CD4-positive, alpha-beta T cell treated with Interleukin-12 subunit alpha and Interleukin-12 subunit beta, for 1 hour (primary cell): ENCODE data around the gene DELE1.
"Not testable (repeated sequence)": the region's sequence is repeated elsewhere in the genome, so short reads cannot be mapped to it uniquely, and the experiment has no call there.

ENCODE experiments used
- DNase-seq: peaks from one replicate; pipeline ENCODE4 v3.0.0-alpha.2; 2020

DELE1 gene

GRCh38 chr5:141889282-141889871 lies 34.3 kb upstream of the DELE1 start:
- DNase-seq = no peak

- not testable (repeated sequence) for DNase-seq
These were observed 33.2 kb upstream of the DELE1 start for GRCh38 chr5:141890429-141890828.

- no peak for DNase-seq
These were observed 26.2 kb upstream of the DELE1 start for GRCh38 chr5:141897425-141897824.

- DNase-seq = no peak
These were observed 25.1 kb upstream of the DELE1 start for GRCh38 chr5:141898448-141899049.

- no peak for DNase-seq
These were observed 21.5 kb upstream of the DELE1 start for GRCh38 chr5:141902015-141902814.

DNA sequence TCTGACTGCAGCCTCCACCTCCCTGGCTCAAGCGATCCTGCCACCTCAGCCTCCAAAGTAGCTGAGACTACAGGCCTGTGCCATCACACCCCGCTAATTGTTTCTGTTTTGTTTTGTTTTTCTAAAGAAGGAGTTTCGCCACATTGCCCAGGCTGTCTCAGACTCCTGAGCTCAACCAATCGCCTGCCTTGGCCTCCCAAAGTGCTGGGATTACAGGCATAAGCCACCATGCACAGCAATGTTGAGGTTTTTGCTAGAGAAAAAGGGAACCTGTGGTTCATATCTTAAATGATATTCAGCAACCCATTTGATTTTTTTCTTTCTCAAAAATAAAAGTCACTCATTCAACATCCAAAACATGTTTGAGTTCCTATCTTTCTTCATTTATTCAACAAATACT lies 20.4 kb upstream of the DELE1 start:
- no peak for DNase-seq

DNA sequence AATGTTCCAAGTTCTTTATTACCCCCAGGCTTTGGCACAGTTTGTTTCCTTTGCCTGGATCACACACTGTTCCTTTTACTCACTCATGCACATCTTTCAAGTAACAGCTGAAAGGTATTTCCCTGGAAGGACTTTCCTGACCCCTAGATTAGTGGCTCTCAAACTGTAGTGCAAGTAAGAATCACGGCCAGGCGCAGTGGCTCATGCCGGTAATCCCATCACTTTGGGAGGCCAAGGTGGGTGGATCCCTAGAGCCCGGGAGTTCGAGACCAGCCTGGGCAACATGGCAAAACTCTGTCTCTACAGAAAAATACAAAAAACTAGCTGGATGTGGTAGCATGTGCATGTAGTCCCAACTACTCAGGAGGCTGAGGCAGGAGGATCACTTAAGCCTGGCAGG lies 19.1 kb upstream of the DELE1 start:
- DNase-seq = no peak

DNA sequence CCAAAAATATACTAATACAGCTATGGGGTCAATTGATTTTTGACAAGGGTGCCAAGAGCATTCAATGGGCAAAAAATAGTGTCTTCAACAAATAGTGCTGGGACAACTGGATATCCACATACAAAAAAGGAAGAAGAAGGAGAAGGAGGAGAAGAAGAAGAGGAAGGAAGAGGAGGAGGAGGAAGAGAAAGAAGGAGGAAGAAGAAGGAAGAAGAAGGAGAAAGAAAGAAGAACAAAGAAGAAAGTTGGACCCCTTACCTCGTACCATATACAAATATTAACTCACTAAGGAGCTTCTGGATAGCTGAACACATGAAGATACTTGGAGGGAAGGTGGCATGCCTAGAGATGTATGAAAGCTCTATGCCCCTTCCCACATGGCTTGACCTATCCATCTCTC lies 17.2 kb upstream of the DELE1 start:
- DNase-seq = no peak

DNA sequence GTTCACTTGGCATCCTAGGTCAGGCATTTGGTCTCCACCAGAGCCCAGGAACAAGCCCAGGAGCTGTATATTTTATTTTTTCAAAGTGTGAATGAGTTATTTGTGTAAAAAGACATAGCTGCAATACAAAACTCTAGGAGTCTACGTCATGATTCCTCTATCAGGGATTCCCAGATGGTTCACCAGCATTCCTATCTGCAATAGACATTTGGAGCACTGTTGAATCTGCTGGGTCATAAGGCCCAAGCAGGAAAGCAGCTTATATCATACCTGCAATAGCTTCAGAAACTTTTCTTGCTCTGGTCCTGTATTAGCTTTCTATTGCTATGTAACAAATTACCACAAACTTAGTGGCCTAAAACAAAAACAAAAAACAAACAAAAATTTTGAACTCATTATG lies 16.7 kb upstream of the DELE1 start:
- DNase-seq = no peak

GRCh38 chr5:141908796-141909195 lies 14.9 kb upstream of the DELE1 start:
- DNase-seq = no peak

GRCh38 chr5:141909212-141909611 lies 14.5 kb upstream of the DELE1 start:
- no peak for DNase-seq

DNA sequence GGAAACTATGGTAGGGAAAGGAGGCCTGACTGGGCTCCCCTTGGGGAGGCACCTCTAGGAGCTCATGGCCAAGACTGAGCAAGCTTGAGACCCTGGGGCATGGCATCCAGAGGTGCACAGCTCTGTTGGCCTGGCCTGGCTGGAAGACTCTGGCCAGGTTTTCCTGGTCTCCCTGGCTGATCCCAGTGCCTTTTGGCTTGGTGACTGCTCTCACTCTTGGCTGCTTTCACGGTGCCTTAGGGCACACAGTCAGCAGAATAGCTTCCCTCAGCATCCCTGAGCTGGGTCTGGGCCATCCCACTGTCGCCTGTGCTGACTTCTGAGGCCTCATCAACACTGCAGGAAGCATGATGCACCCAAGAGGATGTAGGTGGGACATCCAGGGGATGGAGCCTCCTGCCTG lies 13.4 kb upstream of the DELE1 start:
- DNase-seq = no peak

DNA sequence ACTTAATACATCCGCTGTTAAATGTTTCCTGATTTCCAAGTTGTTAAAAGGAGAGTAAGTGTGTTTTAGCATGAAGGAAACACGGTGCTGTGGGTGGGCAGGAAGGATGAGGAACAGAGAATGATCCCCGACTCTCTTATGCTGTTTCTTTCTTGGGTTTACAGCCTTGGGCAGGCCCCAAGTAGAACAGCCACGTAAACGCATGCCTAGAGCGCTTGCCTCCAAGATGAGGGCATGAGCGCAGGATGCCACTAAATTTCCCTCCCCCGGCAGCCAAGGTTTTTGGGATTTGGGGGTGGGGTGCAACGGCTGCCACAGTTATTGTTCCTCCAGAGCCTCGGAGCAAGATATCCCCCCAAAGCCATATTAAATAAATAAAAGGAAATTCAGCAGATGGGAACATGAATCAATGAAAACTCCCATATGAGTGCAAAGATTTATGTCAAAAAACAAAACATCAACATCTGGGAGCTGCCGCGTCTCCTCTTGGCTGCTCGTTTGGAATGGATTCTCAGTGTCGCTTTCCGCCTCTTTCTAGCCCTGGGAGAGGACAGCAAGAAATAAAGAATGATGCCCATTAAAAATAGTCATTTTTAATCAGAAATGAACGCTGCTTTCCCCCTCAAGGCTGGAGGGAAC lies 10.0 kb upstream of the DELE1 start:
- DNase-seq = no peak

DNA sequence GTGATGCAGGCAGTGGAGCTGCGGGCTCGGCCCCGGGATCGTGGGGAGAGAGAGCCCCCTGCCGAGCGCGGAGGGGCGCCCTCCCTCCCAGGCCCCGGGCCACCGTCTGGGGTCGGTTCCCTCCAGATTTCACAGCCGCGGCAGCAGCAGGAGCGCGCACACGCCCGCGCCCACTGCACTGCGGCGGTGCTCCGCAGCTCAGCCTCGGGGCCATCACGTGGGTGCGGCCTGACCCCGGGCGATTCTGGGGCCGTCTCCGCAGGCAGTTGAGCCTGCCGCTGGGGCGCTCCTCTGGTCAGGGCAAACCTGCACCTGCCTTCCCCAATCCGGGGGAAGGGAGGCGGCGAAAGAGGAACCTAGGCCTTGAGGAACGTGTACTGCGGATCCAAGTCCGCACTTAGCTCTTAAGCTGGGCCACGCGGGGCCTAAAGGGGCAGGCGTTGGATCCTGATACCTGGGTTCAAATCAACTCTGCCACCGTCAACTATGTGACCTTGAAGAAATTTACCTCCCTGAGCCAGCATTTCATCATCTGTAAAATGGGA lies 9.4 kb upstream of the DELE1 start:
- DNase-seq = peak; percentile 6

GRCh38 chr5:141914797-141915196 lies 8.9 kb upstream of the DELE1 start:
- no peak for DNase-seq

DNA sequence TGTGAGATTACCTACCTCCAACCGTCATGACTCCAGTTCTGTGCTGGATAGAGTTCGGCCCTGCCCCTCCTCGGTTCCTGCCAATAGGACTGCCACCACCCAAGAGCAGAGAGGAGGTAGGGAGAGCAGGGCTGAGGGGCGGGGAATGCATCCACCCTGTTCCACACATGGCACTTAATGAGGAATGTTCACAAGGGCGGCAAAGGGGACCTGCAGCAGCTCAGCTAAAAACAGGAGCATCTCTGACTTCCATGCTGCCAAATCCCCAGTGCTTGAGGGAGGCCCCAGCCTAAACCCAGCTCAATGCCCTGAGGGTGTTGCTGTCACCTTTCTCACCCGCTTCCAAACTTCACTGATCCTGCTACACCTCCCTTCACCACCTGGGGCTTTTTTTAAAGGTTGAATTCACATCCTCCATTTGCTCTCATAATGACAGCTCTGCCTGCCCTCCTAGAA lies 7.8 kb upstream of the DELE1 start:
- DNase-seq = no peak

DNA sequence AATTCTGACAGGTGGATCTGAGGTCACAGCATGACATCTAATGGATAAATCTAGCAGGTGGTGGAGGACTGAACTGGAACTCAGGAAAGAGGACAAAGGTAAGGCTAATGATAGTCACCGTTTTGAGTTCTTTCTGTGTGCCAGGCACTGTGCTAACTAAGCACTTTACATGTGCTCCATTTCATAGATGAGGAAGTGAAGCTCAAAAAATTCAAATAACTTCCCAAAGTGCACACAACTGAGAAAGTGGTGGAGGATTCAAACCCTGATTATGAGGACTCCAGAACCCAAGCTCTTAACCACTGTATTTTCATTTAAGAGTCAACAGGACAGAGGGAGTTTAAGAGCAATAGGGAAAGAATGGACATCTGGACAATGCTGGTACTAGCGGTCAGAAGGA lies 7.1 kb upstream of the DELE1 start:
- no peak for DNase-seq

DNA sequence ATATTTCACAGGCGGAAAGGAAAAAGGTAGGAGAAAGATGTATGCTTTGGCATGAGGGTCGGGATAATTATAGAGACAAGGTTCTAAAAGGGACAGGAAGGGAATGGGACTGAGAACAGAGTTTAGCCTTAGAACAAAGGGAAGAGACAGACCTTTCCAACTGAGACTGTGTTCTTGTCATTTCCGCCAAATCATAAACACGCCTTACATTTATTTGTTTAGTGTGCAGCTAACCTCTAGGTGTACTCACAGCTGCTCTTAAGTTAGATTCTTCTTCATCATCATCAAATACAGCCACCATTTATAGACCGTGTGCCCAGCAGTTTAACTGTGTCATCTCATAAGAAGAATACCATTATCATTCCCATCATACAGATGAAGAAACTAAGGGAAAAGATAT lies 5.9 kb upstream of the DELE1 start:
- no peak for DNase-seq

- no peak for DNase-seq
These were observed 4.2 kb upstream of the DELE1 start for GRCh38 chr5:141919218-141920119.

- no peak for DNase-seq
These were observed 2.9 kb upstream of the DELE1 start for GRCh38 chr5:141920771-141921170.

DNA sequence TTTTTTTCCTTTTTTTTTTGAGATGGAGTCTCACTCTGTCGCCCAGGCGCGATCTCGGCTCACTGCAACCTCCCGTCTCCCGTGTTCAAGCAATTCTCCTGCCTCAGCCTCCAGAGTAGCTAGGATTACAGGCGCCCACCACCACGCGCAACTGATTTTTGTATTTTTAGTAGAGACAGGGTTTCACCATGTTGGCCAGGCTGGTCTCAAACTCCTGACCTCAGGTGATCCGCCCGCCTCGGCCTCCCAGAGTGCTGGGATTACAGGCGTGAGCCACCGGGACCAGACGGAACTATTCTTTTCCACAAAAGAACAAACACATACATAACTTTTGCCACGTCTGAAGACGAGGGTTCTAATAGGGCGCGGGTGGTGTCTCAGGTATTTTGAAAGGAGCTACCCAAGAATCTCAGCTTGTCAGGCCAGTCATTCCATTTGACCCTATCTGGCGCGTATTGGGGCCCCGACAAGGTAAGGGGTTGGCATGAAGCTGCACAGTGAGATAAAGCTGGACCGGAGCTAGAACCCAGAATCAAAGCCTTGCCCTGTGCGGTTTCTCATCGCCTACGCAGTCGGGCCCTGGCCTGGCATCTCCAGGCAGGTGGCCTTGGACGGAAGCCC lies 734 bp upstream of the DELE1 start:
- not testable (repeated sequence) for DNase-seq

DNA sequence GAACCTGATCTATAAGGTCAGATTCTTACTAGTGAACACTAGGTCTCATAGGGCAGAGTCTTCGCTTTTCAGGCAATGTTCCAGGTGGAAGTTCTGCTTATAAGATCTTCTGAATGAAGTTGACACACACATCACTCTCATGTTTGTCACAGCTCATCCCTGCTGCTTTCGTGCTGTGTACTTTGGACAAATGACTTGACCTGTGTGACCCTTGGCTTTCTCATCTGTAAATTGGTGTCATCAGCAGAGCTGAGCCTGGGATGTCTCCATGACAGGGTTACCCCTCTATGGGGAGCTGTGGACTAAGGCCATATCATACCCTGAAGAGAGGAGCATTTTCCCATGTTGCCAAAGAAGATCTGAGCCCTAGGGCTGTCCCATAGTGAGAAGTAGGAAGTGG lies 2.8 kb downstream of the DELE1 start:
- no peak for DNase-seq
